GM23338 (cell line): ENCODE measurements around the gene GSS. TPM values are rescaled to one million over a fixed set of nuclear protein-coding genes. Genes with fewer than 3 reads are reported as not detected.

Experiments
- ATAC-seq: fragments of 200-7000 bp; cut with Tn5 transposase; 3 replicates; pipeline ENCODE4 v1.9.1; 2020
- DNase-seq: peaks from one replicate; pipeline ENCODE4 v3.0.0-alpha.2; 2015; ENCODE audit warnings: low spot score
- H2AFZ ChIP-seq: fragments of 200-600 bp; sonication (generic); 2 replicates; pipeline ENCODE4 v1.8.0; 2016; ENCODE audit warnings: antibody characterized with exemption, mild to moderate bottlenecking, moderate library complexity
- H3F3A ChIP-seq: fragments of 200-600 bp; sonication (generic); replicated peaks from 2 replicates; pipeline ENCODE4 v1.8.0; 2017; ENCODE audit warnings: antibody characterized with exemption, mixed run types, low read depth
- H3K27ac ChIP-seq: fragments of 200-600 bp; sonication (generic); 2 replicates; pipeline ENCODE4 v1.6.1; 2016; ENCODE audit warnings: low read depth
- H3K27me3 ChIP-seq: fragments of 200-600 bp; sonication (generic); 2 replicates; pipeline ENCODE4 v1.8.0; 2016; ENCODE audit warnings: mild to moderate bottlenecking, mixed run types, moderate library complexity; ENCODE audit not compliant: insufficient read depth
- H3K36me3 ChIP-seq: fragments of 200-600 bp; sonication (generic); 2 replicates; pipeline ENCODE4 v1.8.0; 2016; ENCODE audit warnings: mild to moderate bottlenecking; ENCODE audit not compliant: insufficient read depth
- H3K4me1 ChIP-seq: fragments of 200-600 bp; sonication (generic); 2 replicates; pipeline ENCODE4 v1.8.0; 2016; ENCODE audit warnings: mild to moderate bottlenecking, moderate library complexity; ENCODE audit not compliant: insufficient read depth
- H3K4me2 ChIP-seq: fragments of 200-600 bp; sonication (generic); 2 replicates; pipeline ENCODE4 v1.7.1; 2017; ENCODE audit warnings: mixed run types
- H3K4me3 ChIP-seq: fragments of 200-600 bp; sonication (generic); 2 replicates; pipeline ENCODE4 v1.6.1; 2016; ENCODE audit warnings: mixed run types
- H3K79me2 ChIP-seq: fragments of 200-600 bp; sonication (generic); replicated peaks from 2 replicates; pipeline ENCODE4 v1.8.0; 2017; ENCODE audit warnings: mild to moderate bottlenecking; ENCODE audit not compliant: insufficient read depth
- H3K9me2 ChIP-seq: fragments of 200-600 bp; sonication (generic); 2 replicates; pipeline ENCODE4 v1.8.0; 2017; ENCODE audit not compliant: insufficient read depth
- H4K20me1 ChIP-seq: fragments of 200-600 bp; sonication (generic); replicated peaks from 2 replicates; pipeline ENCODE4 v1.8.0; 2017; ENCODE audit warnings: mild to moderate bottlenecking; ENCODE audit not compliant: insufficient read depth
- H3K27ac Mint-ChIP-seq: 2 replicates; pipeline ENCODE4 v1.8.0; 2020; ENCODE audit warnings: inconsistent platforms, mild to moderate bottlenecking, moderate library complexity, mixed read lengths
- H3K27me3 Mint-ChIP-seq: 3 replicates; pipeline ENCODE4 v1.8.0; 2022; ENCODE audit warnings: low read depth, mild to moderate bottlenecking, moderate library complexity, mixed read lengths, inconsistent platforms; ENCODE audit not compliant: insufficient read depth, poor library complexity
- H3K36me3 Mint-ChIP-seq: 3 replicates; pipeline ENCODE4 v1.8.0; 2021; ENCODE audit warnings: low read depth, mild to moderate bottlenecking, inconsistent platforms, moderate library complexity, mixed read lengths
- H3K4me1 Mint-ChIP-seq: 3 replicates; pipeline ENCODE4 v1.8.0; 2020; ENCODE audit warnings: mild to moderate bottlenecking, inconsistent platforms, mixed read lengths
- H3K4me3 Mint-ChIP-seq: 3 replicates; pipeline ENCODE4 v1.8.0; 2021; ENCODE audit warnings: moderate library complexity, mild to moderate bottlenecking, inconsistent platforms, mixed read lengths
- H3K9me3 Mint-ChIP-seq: 3 replicates; pipeline ENCODE4 v1.8.0; 2020; ENCODE audit warnings: moderate library complexity, mild to moderate bottlenecking, inconsistent platforms, mixed read lengths
- EZH2 ChIP-seq: fragments of 200-600 bp; sonication (generic); IDR thresholded peaks from one replicate; pipeline ENCODE4 v1.8.0; 2017; ENCODE audit warnings: antibody characterized with exemption, mild to moderate bottlenecking, low read depth; ENCODE audit not compliant: unreplicated experiment
- NANOG ChIP-seq: IDR thresholded peaks from 2 replicates; pipeline ENCODE4 v1.6.1; 2016; ENCODE audit warnings: antibody characterized with exemption, borderline replicate concordance
- REST ChIP-seq: IDR thresholded peaks from one replicate; pipeline ENCODE4 v1.6.1; 2018; ENCODE audit warnings: antibody characterized with exemption; ENCODE audit not compliant: unreplicated experiment
- ZNF462 ChIP-seq: fragments of 250-450 bp; sonication (Bioruptor Pico); IDR thresholded peaks from 2 replicates; pipeline ENCODE4 v1.5.0; 2020; ENCODE audit warnings: mild to moderate bottlenecking, moderate library complexity
- polyA plus RNA-seq: library from polyadenylated mRNA; unstranded; fragments of >200 nt; fragmentation: Nextera tagmentation; extraction: Ambion mirVana; gene quantifications from 2 replicates; pipeline ENCODE4 v1.2.1, GENCODE V29; 2016
- total RNA-seq: library from RNA; depleted of rRNA; stranded (reverse); fragments of >200 nt; shearing (Covaris generic); gene quantifications from 2 replicates; pipeline ENCODE4 v1.2.3, GENCODE V29; 2014

Gene GSS
- total and polyA plus RNA-seq, 2 experiments from 2014 or later, result 34.0 to 63.3 TPM

GRCh38 chr20:34992751-34993417 is 37.3 kb upstream of the GSS start (continued):
- TF ChIP-seq ZNF462 (CRISPR knock-in tag), result no peak
- no peak for TF ChIP-seq EZH2

GRCh38 chr20:34990661-34991214 is 35.1 kb upstream of the GSS start:
- no peak for DNase-seq
- Histone ChIP-seq H3K4me3 (no peak overlapping the region), H3F3A (no peaks in the 10 kb centered on the region), H3K79me2 (no peaks in the 10 kb centered on the region), H3K36me3 (no peaks in the 10 kb centered on the region), H3K27ac (no peak overlapping the region), H4K20me1 (no peaks in the 10 kb centered on the region; the same call in 1 of the 2 replicates), H2AFZ (no peak overlapping the region), H3K4me1 (no peaks in the 10 kb centered on the region), H3K27me3 (no peaks in the 10 kb centered on the region), H3K4me2 (no peak overlapping the region), H3K9me2 (no peaks in the 10 kb centered on the region)
- ATAC-seq, result no peak
- peaks cover 3% of the 10 kb centered on the region for H3K4me1 Mint-ChIP-seq
- H3K27ac Mint-ChIP-seq, result no peak overlapping the region; the same call in 1 of the 2 replicates
- no peaks in the 10 kb centered on the region; the same call in 2 of the 3 replicates for H3K9me3 Mint-ChIP-seq
- H3K36me3 Mint-ChIP-seq, result no peaks in the 10 kb centered on the region
- no peak overlapping the region for H3K4me3 Mint-ChIP-seq
- H3K27me3 Mint-ChIP-seq, result peaks cover 17% of the 10 kb centered on the region
- TF ChIP-seq REST, result no peak
- no peak for TF ChIP-seq NANOG
- no peak for TF ChIP-seq ZNF462 (CRISPR knock-in tag)
